HepG2 (cell line): ENCODE data around the gene CHD2. TPM values are rescaled to one million over a fixed set of nuclear protein-coding genes. Genes with fewer than 3 reads are reported as not detected.
A peak's percentile ranks its signal among the peaks of the same experiment; 100 is the strongest.

Source experiments
- ATAC-seq: fragments of 200-7000 bp; cut with Tn5 transposase; 3 replicates; pipeline ENCODE4 v1.9.1; 2020; ENCODE audit warnings: mild to moderate bottlenecking, moderate library complexity
- BruUV-seq: library from RNA; stranded (reverse); fragments of 400-500 nt; replicated peaks from 2 replicates; lab custom pipeline; 2021; lab: Mats Ljungman, UMichigan
- CTCF ChIA-PET: fragments of 300-600 bp; formaldehyde crosslinking; extraction: SDS; loops from one replicate; lab custom pipeline; 2021; ENCODE audit warnings: low total read pairs, inconsistent platforms, low intra/inter-chr PET ratio; lab: Yijun Ruan, JAX
- POLR2A ChIA-PET: fragments of 350-600 bp; sonication (Branson Sonifier 250); formaldehyde crosslinking; loops from one replicate; lab custom pipeline; 2020; ENCODE audit warnings: antibody characterized with exemption, inconsistent platforms; lab: Yijun Ruan, JAX
- DNase-seq: peaks from one replicate; pipeline ENCODE4 v3.0.0-alpha.2; 2015; ENCODE audit warnings: low spot score
- FAIRE-seq: peaks from 3 replicates; lab custom pipeline; 2011; peaks lifted over from hg19 to GRCh38; lab: Jason Lieb, UNC
- H2AFZ ChIP-seq: one replicate; pipeline ENCODE4 v1.6.1; 2011; ENCODE audit warnings: low read length, inconsistent platforms
- H3K27ac ChIP-seq: fragments of 300-600 bp; 3 replicates; pipeline ENCODE4 v1.8.0; 2011; ENCODE audit warnings: mixed run types, mild to moderate bottlenecking, mixed read lengths, low read length, inconsistent platforms; ENCODE audit not compliant: insufficient read depth; ENCODE audit errors: extremely low read length
- H3K27me3 ChIP-seq, 2 experiments: fragments of 200-600 bp in 1 of 2; 2 replicates in 1 of 2; 3 replicates in 1 of 2; pipeline versions ENCODE4 v1.6.0 to v1.8.0; 2011; ENCODE audit warnings: low read length in 2 of 2, mild to moderate bottlenecking in 2 of 2, moderate library complexity in 2 of 2, inconsistent platforms in 1 of 2; ENCODE audit not compliant: insufficient read depth in 2 of 2, control insufficient read depth in 1 of 2
- H3K36me3 ChIP-seq, 2 experiments: fragments of 200-600 bp in 1 of 2; replicated peaks in 1 of 2; 2 replicates in 1 of 2; 3 replicates in 1 of 2; pipeline versions ENCODE4 v1.5.1 to v1.8.0; 2011; ENCODE audit warnings: low read length in 2 of 2, inconsistent platforms in 1 of 2; ENCODE audit not compliant: insufficient read depth in 2 of 2, control insufficient read depth in 1 of 2
- H3K4me1 ChIP-seq: 2 replicates; pipeline ENCODE4 v1.5.1; 2012; ENCODE audit warnings: low read length, inconsistent platforms; ENCODE audit not compliant: insufficient read depth
- H3K4me2 ChIP-seq: 2 replicates; pipeline ENCODE4 v1.6.0; 2011; ENCODE audit warnings: low read depth, low read length, inconsistent platforms
- H3K4me3 ChIP-seq, 3 experiments: fragments of 200-600 bp in 1 of 3; sonication (generic), shearing (Covaris generic) in 1 of 3; replicated peaks in 1 of 3; 2 replicates each; pipeline ENCODE4 v1.5.1; 2011 to 2016; ENCODE audit warnings: low read length in 3 of 3, inconsistent platforms in 2 of 3, low read depth in 2 of 3, mild to moderate bottlenecking in 2 of 3, control low read depth in 1 of 3, mixed read lengths in 1 of 3; ENCODE audit not compliant: insufficient read depth in 1 of 3
- H3K79me2 ChIP-seq: one replicate; pipeline ENCODE4 v1.6.1; 2011; ENCODE audit warnings: low read length, inconsistent platforms; ENCODE audit not compliant: insufficient read depth
- H3K9ac ChIP-seq: 2 replicates; pipeline ENCODE4 v1.6.0; 2011; ENCODE audit warnings: mild to moderate bottlenecking, low read depth, low read length, inconsistent platforms; ENCODE audit not compliant: insufficient read depth
- H3K9me3 ChIP-seq: 2 replicates; pipeline ENCODE4 v1.5.1; 2012; ENCODE audit warnings: mild to moderate bottlenecking, low read length
- H4K20me1 ChIP-seq: 2 replicates; pipeline ENCODE4 v1.6.0; 2011; ENCODE audit warnings: inconsistent platforms, mild to moderate bottlenecking, low read length, moderate library complexity; ENCODE audit not compliant: insufficient read depth
- BCLAF1 ChIP-seq: fragments of 450-650 bp; IDR thresholded peaks from 2 replicates; pipeline ENCODE4 v1.6.1; 2017; ENCODE audit warnings: mild to moderate bottlenecking
- EEA1 ChIP-seq: sonication (generic); formaldehyde crosslinking; IDR thresholded peaks from 2 replicates; pipeline ENCODE4 v1.5.1; 2020; ENCODE audit warnings: mild to moderate bottlenecking, missing genetic modification reagents, borderline replicate concordance
- GRHL1 ChIP-seq: sonication (generic); formaldehyde crosslinking; conservative IDR thresholded peaks from 2 replicates; pipeline ENCODE4 v1.8.0; 2022; ENCODE audit warnings: missing genetic modification reagents
- KDM4B ChIP-seq: sonication (generic); formaldehyde crosslinking; IDR thresholded peaks from 2 replicates; pipeline ENCODE4 v1.4.0; 2020; ENCODE audit warnings: missing genetic modification reagents
- KDM6A ChIP-seq: IDR thresholded peaks from 2 replicates; pipeline ENCODE4 v1.6.1; 2016; ENCODE audit warnings: low read depth
- MAFF ChIP-seq: IDR thresholded peaks from 2 replicates; pipeline ENCODE4 v1.6.1; 2011; ENCODE audit warnings: low read depth, low read length, improper control_type of control experiment
- MAFK ChIP-seq, 2 experiments: IDR thresholded peaks in 1 of 2; conservative IDR thresholded peaks in 1 of 2; 2 replicates each; pipeline ENCODE4 v1.6.1; 2011; ENCODE audit warnings: improper control_type of control experiment in 2 of 2, low read length in 2 of 2
- MZF1 ChIP-seq: sonication (generic); formaldehyde crosslinking; IDR thresholded peaks from 2 replicates; pipeline ENCODE4 v1.8.1; 2023; ENCODE audit warnings: mild to moderate bottlenecking, missing genetic modification reagents, borderline replicate concordance
- NONO ChIP-seq, 2 experiments: fragments of 450-650 bp in 1 of 2; sonication (generic) in 1 of 2; formaldehyde crosslinking in 1 of 2; IDR thresholded peaks in 1 of 2; conservative IDR thresholded peaks in 1 of 2; 2 replicates each; pipeline versions ENCODE4 v1.6.1 to v1.8.0; 2017 to 2022; ENCODE audit warnings: mild to moderate bottlenecking in 1 of 2, missing genetic modification reagents in 1 of 2, moderate library complexity in 1 of 2
- NR1H2 ChIP-seq: sonication (generic); formaldehyde crosslinking; IDR thresholded peaks from 2 replicates; pipeline ENCODE4 v1.8.1; 2022; ENCODE audit warnings: low read depth, missing genetic modification reagents, borderline replicate concordance
- PRPF4 ChIP-seq: fragments of 200-400 bp; formaldehyde crosslinking; IDR thresholded peaks from 2 replicates; pipeline ENCODE4 v1.6.1; 2016; ENCODE audit warnings: low read length, low read depth; ENCODE audit not compliant: poor library complexity, severe bottlenecking
- RBM22 ChIP-seq: fragments of 200-400 bp; formaldehyde crosslinking; optimal IDR thresholded peaks from 2 replicates; pipeline ENCODE3; 2017; ENCODE audit warnings: mild to moderate bottlenecking, low read length, moderate library complexity
- RCOR2 ChIP-seq: IDR thresholded peaks from 2 replicates; pipeline ENCODE4 v1.6.1; 2016; ENCODE audit warnings: missing biosample characterization, missing genetic modification reagents
- REL ChIP-seq: sonication (generic); formaldehyde crosslinking; conservative IDR thresholded peaks from 2 replicates; pipeline ENCODE4 v1.8.0; 2022; ENCODE audit warnings: mild to moderate bottlenecking, missing genetic modification reagents, moderate library complexity
- SNRNP70 ChIP-seq: fragments of 200-400 bp; formaldehyde crosslinking; IDR thresholded peaks from 2 replicates; pipeline ENCODE4 v1.6.1; 2017; ENCODE audit warnings: mild to moderate bottlenecking, low read depth, low read length, moderate library complexity
- ZNF12 ChIP-seq: sonication (generic); formaldehyde crosslinking; IDR thresholded peaks from 2 replicates; pipeline ENCODE4 v1.5.0; 2020; ENCODE audit warnings: missing genetic modification reagents
- ZNF230 ChIP-seq: sonication (generic); formaldehyde crosslinking; IDR thresholded peaks from 2 replicates; pipeline ENCODE4 v1.4.0; 2020; ENCODE audit warnings: mild to moderate bottlenecking, missing genetic modification reagents
- ZNF235 ChIP-seq: sonication (generic); formaldehyde crosslinking; IDR thresholded peaks from 2 replicates; pipeline ENCODE4 v1.8.1; 2023; ENCODE audit warnings: mild to moderate bottlenecking, missing genetic modification reagents, borderline replicate concordance
- WGBS: methylation state at CpG from one replicate; pipeline ENCODE4 v1.1.6; 2017; ENCODE audit warnings: low lambda C conversion rate; 5-methylcytosine and 5-hydroxymethylcytosine counted together
- in situ Hi-C: cut with HindIII; loops from 2 replicates; pipeline ENCODE4 v1.10.0; 2017; ENCODE audit warnings: low pct_unique_long_range_greater_than_20kb; ENCODE audit not compliant: extremely low pct_ligation_motif_present
- intact Hi-C: fragments of 100-400 bp; cut with micrococcal nuclease; formaldehyde crosslinking; loops from one replicate; pipeline ENCODE4 v1.10.0; 2022; ENCODE audit not compliant: unreplicated experiment
- polyA plus RNA-seq, 8 experiments: library from polyadenylated mRNA; depleted of rRNA in 3 of 8; stranded (reverse) in 7 of 8; unstranded in 1 of 8; fragments of >200 nt; fragmentation: Illumina TruSeq in 4 of 8; extraction: Trizol in 4 of 8; gene quantifications; 2 replicates each; pipeline versions ENCODE4 v1.2.1 to v1.2.3, GENCODE V29; 2011 to 2016; ENCODE audit warnings: low read depth in 4 of 8, missing spikeins in 1 of 8, mixed read lengths in 1 of 8; ENCODE audit not compliant: insufficient read depth in 1 of 8
- total RNA-seq, 5 experiments: library from RNA; depleted of rRNA; stranded (reverse); fragments of >200 nt; fragmentation: Illumina TruSeq; extraction: Trizol; gene quantifications; 2 replicates each; pipeline ENCODE4 v1.2.3, GENCODE V29; 2016; ENCODE audit warnings: low read depth in 1 of 5

CHD2 gene
- total and polyA plus RNA-seq, 2 of the 13 experiments (the other 11 are each of a cell fraction or from before 2014, with no cell fraction given), result 54.0 to 54.1 TPM

- ChIA-PET POLR2A (interaction anchor here (0.6 to 1.8 kb wide), 4 partner anchors 12 to 112 kb away, joined by 3 to 8 read pairs (median 4); no protein-coding TSS in a partner anchor), CTCF (no interaction called here)
- Histone ChIP-seq H3K27ac (no peak overlapping the region), H3K79me2 (peaks cover 97% of the 10 kb centered on the region), H3K9me3 (no peaks in the 10 kb centered on the region), H2AFZ (no peak overlapping the region), H3K4me1 (peaks cover 69% of the 10 kb centered on the region), H3K36me3 (peaks cover 20 to 50% of the 10 kb centered on the region in 2 experiments), H4K20me1 (peaks cover 35% of the 10 kb centered on the region), H3K9ac (no peak overlapping the region), H3K4me2 (no peak overlapping the region), H3K27me3 (no peaks in the 10 kb centered on the region), H3K4me3 (no peak overlapping the region)
- ATAC-seq (no peak), DNase-seq (no peak), FAIRE-seq (no peak)
- in situ Hi-C loops (no loop called here), intact Hi-C loops (no loop called here)
- BruUV-seq, result no TSS peak
- 97% methylated on average over 5 of the region's 5 CpGs for WGBS
- TF ChIP-seq PRPF4 (no peak), MZF1 (no peak), KDM4B (CRISPR knock-in tag) (no peak), MAFK (conservative IDR thresholded peaks at IDR 0.05 in 1 of 2, IDR thresholded peaks at IDR 0.05 in 1 of 2; ENCODE audit: low read length in 2 of 2) (peak; percentile 39 to 53; a peak in 2 of 4 replicates), ZNF230 (CRISPR knock-in tag) (no peak), NONO (IDR thresholded peaks at IDR 0.05) (no peak), NONO (CRISPR knock-in tag; conservative IDR thresholded peaks at IDR 0.05) (no peak), MAFF (0 out of 2 replicates have a peak, but pooled peaks have one; percentile 19), GRHL1 (CRISPR knock-in tag) (no peak), SNRNP70 (no peak), EEA1 (CRISPR knock-in tag) (no peak), RBM22 (peak; percentile 52), RCOR2 (CRISPR knock-in tag) (no peak), NR1H2 (CRISPR knock-in tag) (no peak), ZNF235 (CRISPR knock-in tag) (no peak), KDM6A (CRISPR knock-in tag) (no peak), ZNF12 (CRISPR knock-in tag) (no peak), BCLAF1 (no peak), REL (CRISPR knock-in tag) (no peak)
These were observed 20.6 kb downstream of the CHD2 start for GRCh38 chr15:92920595-92921161.
